ENCODE results near the gene SERINC2. TPM values are rescaled to one million over a fixed set of nuclear protein-coding genes. Genes with fewer than 3 reads are reported as not detected.
"Not testable (repeated sequence)": the region's sequence is repeated elsewhere in the genome, so short reads cannot be mapped to it uniquely, and the experiment has no call there.

Gene SERINC2
- total RNA-seq, 1 donor from 2014 or later = 1.6 TPM

- peaks cover 27% of the 10 kb centered on the region for H3K27me3 ChIP-seq (ENCODE audit: low read depth)
- H3K36me3 ChIP-seq = no peaks in the 10 kb centered on the region
- TF ChIP-seq CTCF (IDR thresholded peaks at IDR 0.05; ENCODE audit: borderline replicate concordance) = no peak
- H3K27ac ChIP-seq (replicated peaks) = no peak overlapping the region
- H3K4me3 ChIP-seq = no peak overlapping the region
- intact Hi-C loops (cut with micrococcal nuclease) = no loop called here
- H3K9me3 ChIP-seq (replicated peaks) = peaks cover 40% of the 10 kb centered on the region
- DNase-seq = no peak
- H3K4me1 ChIP-seq = no peaks in the 10 kb centered on the region
Observed at GRCh38 chr1:31453384-31454079, 40.5 kb downstream of the SERINC2 start.

- peaks cover 44% of the 10 kb centered on the region for H3K9me3 ChIP-seq (replicated peaks)
- DNase-seq = no peak
- no peaks in the 10 kb centered on the region for H3K36me3 ChIP-seq
- intact Hi-C loops (cut with micrococcal nuclease) = no loop called here
- no peak overlapping the region for H3K27ac ChIP-seq (replicated peaks)
- H3K4me1 ChIP-seq = no peaks in the 10 kb centered on the region
- no peak for TF ChIP-seq CTCF (IDR thresholded peaks at IDR 0.05; ENCODE audit: borderline replicate concordance)
- no peak overlapping the region for H3K4me3 ChIP-seq
- H3K27me3 ChIP-seq (ENCODE audit: low read depth) = peaks cover 54% of the 10 kb centered on the region
Observed at GRCh38 chr1:31458287-31458896, 45.4 kb downstream of the SERINC2 start.

GRCh38 chr1:31460027-31460426, 47.0 kb downstream of the SERINC2 start:
- H3K27ac ChIP-seq (replicated peaks) = no peak overlapping the region
- H3K9me3 ChIP-seq (replicated peaks) = peaks cover 42% of the 10 kb centered on the region
- TF ChIP-seq CTCF (IDR thresholded peaks at IDR 0.05; ENCODE audit: borderline replicate concordance) = no peak
- DNase-seq = no peak
- peaks cover 56% of the 10 kb centered on the region for H3K27me3 ChIP-seq (ENCODE audit: low read depth)
- no peaks in the 10 kb centered on the region for H3K36me3 ChIP-seq
- no peaks in the 10 kb centered on the region for H3K4me1 ChIP-seq
- H3K4me3 ChIP-seq = no peak overlapping the region
- intact Hi-C loops (cut with micrococcal nuclease) = loop anchor here (5.0 kb wide), 1 partner anchor 87 kb away; no protein-coding TSS in a partner anchor

DNA sequence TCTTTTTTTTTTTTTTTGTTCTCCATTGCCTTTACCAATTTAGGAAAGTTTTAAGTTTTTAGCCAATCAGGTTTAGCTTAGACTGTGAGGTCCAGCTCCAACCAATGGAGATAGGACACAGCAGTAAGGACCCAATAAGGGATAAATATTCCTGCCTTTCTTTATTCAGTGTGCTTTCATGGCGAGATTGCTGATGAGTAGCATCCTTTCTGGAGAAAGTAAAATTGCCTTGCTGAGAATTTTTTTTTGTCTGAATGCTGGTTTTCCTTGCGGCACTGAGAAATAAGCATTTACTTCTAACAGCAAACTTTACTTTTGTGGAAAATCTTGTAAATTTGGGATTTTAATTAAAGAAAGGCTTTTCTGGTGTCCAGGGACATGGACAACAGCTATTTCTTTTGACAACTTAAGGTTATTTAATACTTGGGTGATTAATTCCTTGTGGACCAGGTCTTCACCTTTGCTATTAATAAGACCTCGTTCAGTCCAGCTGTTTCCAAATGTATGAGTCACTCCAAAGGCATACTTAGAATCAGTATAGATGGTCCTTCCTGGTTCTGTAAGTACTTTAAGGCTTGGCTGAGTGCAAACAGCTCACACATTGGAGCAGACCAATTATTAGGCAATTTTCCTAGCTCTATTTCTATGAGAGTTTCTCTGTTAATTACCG, 54.1 kb downstream of the SERINC2 start:
- peaks cover 23% of the 10 kb centered on the region for H3K27me3 ChIP-seq (ENCODE audit: low read depth)
- no peak overlapping the region for H3K4me3 ChIP-seq
- no peak for TF ChIP-seq CTCF (IDR thresholded peaks at IDR 0.05; ENCODE audit: borderline replicate concordance)
- intact Hi-C loops (cut with micrococcal nuclease) = no loop called here
- H3K9me3 ChIP-seq (replicated peaks) = peaks cover 28% of the 10 kb centered on the region
- no peak overlapping the region for H3K27ac ChIP-seq (replicated peaks)
- no peak for DNase-seq
- no peaks in the 10 kb centered on the region for H3K4me1 ChIP-seq
- H3K36me3 ChIP-seq = no peaks in the 10 kb centered on the region

DNA sequence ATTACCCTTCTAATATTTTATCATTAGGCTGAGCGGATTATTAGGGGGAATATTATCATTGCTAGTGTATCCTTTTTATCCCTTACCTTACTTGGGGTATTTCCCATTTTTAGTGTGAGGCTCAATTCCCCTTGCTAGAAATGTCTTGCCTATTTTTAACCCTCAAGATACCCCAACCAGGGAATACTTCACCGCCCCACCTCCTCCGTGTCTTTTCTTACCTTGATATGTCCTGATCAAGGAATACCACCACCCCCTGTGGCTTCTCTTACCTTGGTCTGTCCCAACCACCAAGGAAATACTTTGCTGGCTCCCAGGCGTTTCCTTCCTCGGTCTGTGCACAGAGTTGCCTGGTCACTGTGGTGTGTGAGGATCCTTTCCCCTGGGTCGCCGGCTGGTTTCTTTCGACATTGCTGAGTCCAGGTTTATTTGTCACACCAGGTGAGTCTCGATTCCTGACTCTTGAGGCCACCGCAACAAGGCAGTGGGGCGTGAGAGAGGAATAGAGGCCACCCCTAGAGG, 57.8 kb downstream of the SERINC2 start:
- DNase-seq = no peak
- Histone ChIP-seq H3K27ac (replicated peaks) (no peak overlapping the region), H3K4me1 (no peaks in the 10 kb centered on the region), H3K4me3 (no peak overlapping the region), H3K36me3 (no peaks in the 10 kb centered on the region), H3K9me3 (replicated peaks) (peaks cover 25% of the 10 kb centered on the region), H3K27me3 (ENCODE audit: low read depth) (peaks cover 28% of the 10 kb centered on the region)
- intact Hi-C loops (cut with micrococcal nuclease) = no loop called here
- TF ChIP-seq CTCF (IDR thresholded peaks at IDR 0.05; ENCODE audit: borderline replicate concordance) = no peak

GRCh38 chr1:31471452-31472313, 58.7 kb downstream of the SERINC2 start:
- intact Hi-C loops (cut with micrococcal nuclease); H3K4me3 ChIP-seq; H3K36me3 ChIP-seq; H3K4me1 ChIP-seq; H3K27ac ChIP-seq (replicated peaks); DNase-seq: not testable (repeated sequence)
- H3K27me3 ChIP-seq (ENCODE audit: low read depth) = peaks cover 28% of the 10 kb centered on the region
- H3K9me3 ChIP-seq (replicated peaks) = peaks cover 17% of the 10 kb centered on the region

- Histone ChIP-seq H3K27me3 (ENCODE audit: low read depth) (peaks cover 28% of the 10 kb centered on the region), H3K9me3 (replicated peaks) (peaks cover 11% of the 10 kb centered on the region)
- H3K36me3 ChIP-seq; intact Hi-C loops (cut with micrococcal nuclease); DNase-seq; H3K4me3 ChIP-seq; H3K27ac ChIP-seq (replicated peaks); H3K4me1 ChIP-seq: not testable (repeated sequence)
Observed at GRCh38 chr1:31472314-31472651, 59.3 kb downstream of the SERINC2 start.

All from left ventricle myocardium inferior (tissue), 1 donor.